SK-N-SH (cell line): ENCODE measurements around the gene ATP8B3. TPM values are rescaled to one million over a fixed set of nuclear protein-coding genes. Genes with fewer than 3 reads are reported as not detected.

ENCODE experiments used
- CTCF ChIA-PET: fragments of 300-600, 350-600 bp; formaldehyde crosslinking; extraction: SDS; loops from one replicate; lab custom pipeline; 2021; lab: Yijun Ruan, JAX
- POLR2A ChIA-PET: fragments of 350-600 bp; sonication (Branson Sonifier 250); formaldehyde crosslinking; extraction: SDS; loops from one replicate; lab custom pipeline; 2020; ENCODE audit warnings: antibody characterized with exemption, inconsistent platforms; lab: Yijun Ruan, JAX
- DNase-seq: peaks from one replicate; pipeline ENCODE4 v3.0.0; 2012
- H2AFZ ChIP-seq: fragments of 200-600 bp; sonication (generic); 2 replicates; pipeline ENCODE4 v1.8.1; 2016; ENCODE audit warnings: antibody characterized with exemption, mild to moderate bottlenecking, low read depth
- H3F3A ChIP-seq: fragments of 200-600 bp; sonication (generic); replicated peaks from 2 replicates; pipeline ENCODE3; 2016; ENCODE audit warnings: antibody characterized with exemption, mild to moderate bottlenecking; ENCODE audit not compliant: insufficient read depth
- H3K27ac ChIP-seq, 2 experiments: fragments of 200-500 bp in 1 of 2; fragments of 200-600 bp in 1 of 2; sonication (Bioruptor generic) in 1 of 2; sonication (generic), shearing (Covaris generic) in 1 of 2; 2 replicates each; pipeline versions ENCODE4 v1.5.1 to v1.6.1; 2014 to 2016; ENCODE audit warnings: low read depth in 2 of 2, inconsistent platforms in 1 of 2, low read length in 1 of 2, mild to moderate bottlenecking in 1 of 2, mixed read lengths in 1 of 2
- H3K27me3 ChIP-seq: fragments of 200-600 bp; sonication (generic), shearing (Covaris generic); 2 replicates; pipeline ENCODE4 v1.6.1; 2016; ENCODE audit warnings: mixed run types; ENCODE audit not compliant: insufficient read depth
- H3K36me3 ChIP-seq, 2 experiments: fragments of 200-500 bp in 1 of 2; fragments of 200-600 bp in 1 of 2; sonication (Bioruptor generic) in 1 of 2; sonication (generic) in 1 of 2; replicated peaks in 1 of 2; 2 replicates each; pipeline versions ENCODE3 to v1.5.1; 2014 to 2016; ENCODE audit warnings: low read length in 1 of 2, mild to moderate bottlenecking in 1 of 2; ENCODE audit not compliant: insufficient read depth in 2 of 2, control insufficient read depth in 1 of 2
- H3K4me1 ChIP-seq, 2 experiments: fragments of 200-500 bp in 1 of 2; fragments of 200-600 bp in 1 of 2; sonication (Bioruptor generic) in 1 of 2; sonication (generic), shearing (Covaris generic) in 1 of 2; 2 replicates each; pipeline versions ENCODE4 v1.5.1 to v1.6.1; 2014 to 2016; ENCODE audit warnings: low read depth in 1 of 2, low read length in 1 of 2, mixed run types in 1 of 2; ENCODE audit not compliant: insufficient read depth in 2 of 2, control insufficient read depth in 1 of 2
- H3K4me2 ChIP-seq: fragments of 200-600 bp; sonication (generic), shearing (Covaris generic); 2 replicates; pipeline ENCODE4 v1.6.1; 2017; ENCODE audit warnings: mixed run types
- H3K4me3 ChIP-seq, 2 experiments: fragments of 200-500 bp in 1 of 2; fragments of 200-600 bp in 1 of 2; sonication (Bioruptor generic) in 1 of 2; sonication (generic), shearing (Covaris generic) in 1 of 2; 2 replicates each; pipeline versions ENCODE4 v1.5.1 to v1.8.1; 2014 to 2016; ENCODE audit warnings: low read depth in 2 of 2, inconsistent platforms in 1 of 2, low read length in 1 of 2, mild to moderate bottlenecking in 1 of 2, mixed read lengths in 1 of 2, moderate library complexity in 1 of 2
- H3K79me2 ChIP-seq: fragments of 200-600 bp; sonication (generic); 2 replicates; pipeline ENCODE4 v1.8.1; 2017; ENCODE audit warnings: mild to moderate bottlenecking; ENCODE audit not compliant: insufficient read depth
- H3K9ac ChIP-seq: fragments of 200-600 bp; sonication (generic); 2 replicates; pipeline ENCODE4 v1.6.1; 2017; ENCODE audit warnings: mixed run types
- H3K9me2 ChIP-seq: fragments of 200-600 bp; sonication (generic); 2 replicates; pipeline ENCODE4 v1.6.1; 2017; ENCODE audit warnings: mixed run types
- H3K9me3 ChIP-seq: fragments of 200-600 bp; sonication (generic); 2 replicates; pipeline ENCODE4 v1.6.1; 2017; ENCODE audit warnings: mixed run types, mild to moderate bottlenecking, moderate library complexity
- H4K20me1 ChIP-seq: fragments of 200-600 bp; sonication (generic); 2 replicates; pipeline ENCODE4 v1.6.1; 2017; ENCODE audit warnings: mild to moderate bottlenecking, mixed run types; ENCODE audit not compliant: insufficient read depth
- CHD2 ChIP-seq: fragments of 150-350 bp; IDR thresholded peaks from 2 replicates; pipeline ENCODE4 v1.6.1; 2018; ENCODE audit warnings: low read length; ENCODE audit not compliant: partially characterized antibody
- ELF1 ChIP-seq: IDR thresholded peaks from 2 replicates; pipeline ENCODE4 v1.4.0; 2012
- EP300 ChIP-seq, 2 experiments: IDR thresholded peaks; 2 replicates each; pipeline versions ENCODE4 v1.4.0 to v1.6.1; 2012; ENCODE audit warnings: borderline replicate concordance in 1 of 2, low read depth in 1 of 2, low read length in 1 of 2
- EZH2phosphoT487 ChIP-seq: fragments of 200-600 bp; sonication (generic); IDR thresholded peaks from 2 replicates; pipeline ENCODE4 v1.6.1; 2017; ENCODE audit warnings: low read depth, mixed run types, mild to moderate bottlenecking, antibody characterized with exemption, moderate library complexity, borderline replicate concordance
- FOSL2 ChIP-seq: IDR thresholded peaks from 2 replicates; pipeline ENCODE4 v1.4.0; 2012; ENCODE audit warnings: low read depth, mild to moderate bottlenecking, moderate library complexity, borderline replicate concordance
- GATA2 ChIP-seq: sonication (generic); formaldehyde crosslinking; IDR thresholded peaks from 2 replicates; pipeline ENCODE4 v1.5.0; 2020; ENCODE audit warnings: mild to moderate bottlenecking, missing genetic modification reagents
- MEF2A ChIP-seq: IDR thresholded peaks from 2 replicates; pipeline ENCODE4 v1.4.0; 2012; ENCODE audit warnings: low read depth, borderline replicate concordance
- MXI1 ChIP-seq: IDR thresholded peaks from 2 replicates; pipeline ENCODE4 v1.6.1; 2012; ENCODE audit warnings: mild to moderate bottlenecking, low read depth, low read length, improper control_type of control experiment
- NRF1 ChIP-seq: IDR thresholded peaks from 2 replicates; pipeline ENCODE4 v1.6.1; 2012; ENCODE audit warnings: low read depth, mild to moderate bottlenecking, low read length
- RAD21 ChIP-seq: IDR thresholded peaks from 2 replicates; pipeline ENCODE4 v1.6.1; 2012; ENCODE audit warnings: mild to moderate bottlenecking, low read length
- RFX5 ChIP-seq: IDR thresholded peaks from 2 replicates; pipeline ENCODE4 v1.6.1; 2012; ENCODE audit warnings: mild to moderate bottlenecking, improper control_type of control experiment, low read length
- RXRA ChIP-seq: IDR thresholded peaks from 2 replicates; pipeline ENCODE4 v1.4.0; 2012; ENCODE audit warnings: low read depth, mild to moderate bottlenecking, borderline replicate concordance
- SIN3A ChIP-seq: IDR thresholded peaks from 2 replicates; pipeline ENCODE4 v1.6.1; 2012; ENCODE audit warnings: low read depth, mild to moderate bottlenecking, low read length, moderate library complexity, borderline replicate concordance
- SMC3 ChIP-seq: IDR thresholded peaks from 2 replicates; pipeline ENCODE4 v1.6.1; 2012; ENCODE audit warnings: low read depth, low read length, improper control_type of control experiment
- TCF12 ChIP-seq: IDR thresholded peaks from 2 replicates; pipeline ENCODE4 v1.4.0; 2012
- YY1 ChIP-seq: IDR thresholded peaks from 2 replicates; pipeline ENCODE4 v1.4.0; 2012; ENCODE audit warnings: low read depth, mild to moderate bottlenecking
- WGBS: methylation state at CpG from one replicate; pipeline ENCODE4 v1.1.6; 2017; ENCODE audit warnings: low lambda C conversion rate; 5-methylcytosine and 5-hydroxymethylcytosine counted together
- polyA plus RNA-seq, 3 experiments: library from polyadenylated mRNA; depleted of rRNA; stranded (reverse); fragments of >200 nt; gene quantifications; 2 replicates each; pipeline ENCODE4 v1.2.3, GENCODE V29; 2012
- TF ChIP-seq, protein P1 (sequence below): fragments of 200-600 bp; sonication (generic); IDR thresholded peaks from 2 replicates; pipeline ENCODE4 v1.6.1; 2017; ENCODE audit warnings: antibody characterized with exemption, mild to moderate bottlenecking, moderate library complexity
- TF ChIP-seq, protein P2 (sequence below): IDR thresholded peaks from 2 replicates; pipeline ENCODE4; 2012
- TF ChIP-seq, protein P3 (sequence below): IDR thresholded peaks from 2 replicates; pipeline ENCODE4 v1.4.0; 2012; ENCODE audit warnings: low read depth, borderline replicate concordance

ATP8B3 gene
- polyA plus RNA-seq, 1 of the 3 experiments (the other 2 are of a cell fraction) = 8.0 TPM

DNA sequence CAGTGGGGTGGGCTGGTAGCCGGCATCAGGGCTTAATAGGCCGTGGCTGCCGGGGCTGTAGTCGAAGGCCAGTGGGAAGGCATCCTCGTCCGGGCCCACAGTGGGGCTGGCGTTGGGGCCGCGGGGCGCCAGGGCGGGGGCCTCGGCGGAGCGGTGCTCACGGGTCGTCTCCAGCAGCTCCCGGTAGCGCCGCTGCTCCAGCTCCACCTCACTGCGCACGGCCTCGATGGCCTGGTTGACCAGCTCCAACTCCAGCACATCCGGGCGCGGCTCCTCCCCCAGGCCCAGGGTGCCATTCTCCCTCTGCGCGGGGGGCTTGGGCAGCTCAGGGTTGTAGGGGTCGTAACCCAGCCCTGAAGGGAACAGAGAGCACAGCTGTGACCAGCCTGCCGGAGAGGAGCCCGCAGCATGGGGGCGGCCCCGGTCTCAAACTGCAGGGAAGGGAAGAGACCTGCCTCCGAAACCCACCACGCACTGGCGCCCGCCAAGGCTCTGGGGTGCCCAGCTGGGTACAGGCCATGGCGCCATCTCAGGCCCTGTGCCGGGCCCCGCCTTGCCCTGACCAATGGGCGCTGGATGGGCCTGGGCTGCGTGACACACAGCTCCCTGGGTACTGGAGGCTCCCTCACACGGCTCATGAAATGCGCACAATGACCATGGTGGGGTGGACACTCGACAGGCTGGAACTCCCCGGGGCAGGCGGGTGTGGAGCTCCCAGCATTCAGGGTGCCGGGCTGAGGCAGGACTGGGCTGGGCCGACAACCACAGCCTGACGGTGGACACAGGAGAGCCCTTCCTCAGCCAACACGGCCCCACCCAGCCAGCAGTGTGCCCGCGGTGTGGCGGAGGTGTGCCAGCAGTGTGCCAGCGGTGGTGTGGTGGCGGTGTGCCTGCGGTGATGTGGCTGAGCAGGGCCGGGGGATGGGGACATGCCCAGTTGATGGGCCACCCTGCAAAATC, 16.5 kb upstream of the ATP8B3 start:
- peaks cover 40% of the 10 kb centered on the region for H4K20me1 ChIP-seq
- POLR2A ChIA-PET = interaction anchor here (0.8 to 1.1 kb wide), 2 partner anchors 11 to 188 kb away, joined by 3 read pairs; no protein-coding TSS in a partner anchor

More for the DNA sequence above, 16.5 kb upstream of the ATP8B3 start:
- CTCF ChIA-PET = interaction anchor here (0.9 to 8.1 kb wide), 7 partner anchors 10 to 282 kb away, joined by 3 to 188 read pairs (median 3); no protein-coding TSS in a partner anchor
- TF ChIP-seq TCF12 (no peak), YY1 (no peak), SIN3A (no peak), GATA2 (CRISPR knock-in tag) (no peak), EZH2phosphoT487 (no peak), MXI1 (no peak), EP300 (IDR thresholded peaks at IDR 0.05; ENCODE audit: borderline replicate concordance in 1 of 2, low read depth in 1 of 2, low read length in 1 of 2) (no peak), FOSL2 (no peak), NRF1 (no peak), CHD2 (no peak), RFX5 (no peak), RAD21 (no peak), RXRA (no peak), MEF2A (no peak), ELF1 (no peak), SMC3 (no peak)
- TF ChIP-seq, protein P1, sequence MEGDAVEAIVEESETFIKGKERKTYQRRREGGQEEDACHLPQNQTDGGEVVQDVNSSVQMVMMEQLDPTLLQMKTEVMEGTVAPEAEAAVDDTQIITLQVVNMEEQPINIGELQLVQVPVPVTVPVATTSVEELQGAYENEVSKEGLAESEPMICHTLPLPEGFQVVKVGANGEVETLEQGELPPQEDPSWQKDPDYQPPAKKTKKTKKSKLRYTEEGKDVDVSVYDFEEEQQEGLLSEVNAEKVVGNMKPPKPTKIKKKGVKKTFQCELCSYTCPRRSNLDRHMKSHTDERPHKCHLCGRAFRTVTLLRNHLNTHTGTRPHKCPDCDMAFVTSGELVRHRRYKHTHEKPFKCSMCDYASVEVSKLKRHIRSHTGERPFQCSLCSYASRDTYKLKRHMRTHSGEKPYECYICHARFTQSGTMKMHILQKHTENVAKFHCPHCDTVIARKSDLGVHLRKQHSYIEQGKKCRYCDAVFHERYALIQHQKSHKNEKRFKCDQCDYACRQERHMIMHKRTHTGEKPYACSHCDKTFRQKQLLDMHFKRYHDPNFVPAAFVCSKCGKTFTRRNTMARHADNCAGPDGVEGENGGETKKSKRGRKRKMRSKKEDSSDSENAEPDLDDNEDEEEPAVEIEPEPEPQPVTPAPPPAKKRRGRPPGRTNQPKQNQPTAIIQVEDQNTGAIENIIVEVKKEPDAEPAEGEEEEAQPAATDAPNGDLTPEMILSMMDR = no peak
- TF ChIP-seq, protein P2, sequence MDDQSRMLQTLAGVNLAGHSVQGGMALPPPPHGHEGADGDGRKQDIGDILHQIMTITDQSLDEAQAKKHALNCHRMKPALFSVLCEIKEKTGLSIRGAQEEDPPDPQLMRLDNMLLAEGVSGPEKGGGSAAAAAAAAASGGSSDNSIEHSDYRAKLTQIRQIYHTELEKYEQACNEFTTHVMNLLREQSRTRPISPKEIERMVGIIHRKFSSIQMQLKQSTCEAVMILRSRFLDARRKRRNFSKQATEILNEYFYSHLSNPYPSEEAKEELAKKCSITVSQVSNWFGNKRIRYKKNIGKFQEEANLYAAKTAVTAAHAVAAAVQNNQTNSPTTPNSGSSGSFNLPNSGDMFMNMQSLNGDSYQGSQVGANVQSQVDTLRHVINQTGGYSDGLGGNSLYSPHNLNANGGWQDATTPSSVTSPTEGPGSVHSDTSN = no peak
- TF ChIP-seq, protein P3, sequence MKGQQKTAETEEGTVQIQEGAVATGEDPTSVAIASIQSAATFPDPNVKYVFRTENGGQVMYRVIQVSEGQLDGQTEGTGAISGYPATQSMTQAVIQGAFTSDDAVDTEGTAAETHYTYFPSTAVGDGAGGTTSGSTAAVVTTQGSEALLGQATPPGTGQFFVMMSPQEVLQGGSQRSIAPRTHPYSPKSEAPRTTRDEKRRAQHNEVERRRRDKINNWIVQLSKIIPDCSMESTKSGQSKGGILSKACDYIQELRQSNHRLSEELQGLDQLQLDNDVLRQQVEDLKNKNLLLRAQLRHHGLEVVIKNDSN = no peak
- Histone ChIP-seq H3K36me3 (peaks cover 12 to 13% of the 10 kb centered on the region in 2 experiments), H3K27ac (no peak overlapping the region), H3K9ac (no peak overlapping the region), H3K27me3 (no peaks in the 10 kb centered on the region), H3K9me3 (no peaks in the 10 kb centered on the region), H3K4me2 (no peak overlapping the region), H3K4me3 (no peak overlapping the region), H3K4me1 (peaks cover 0 to 7% of the 10 kb centered on the region in 2 experiments; a peak in 1 of 4 replicates), H3K9me2 (no peaks in the 10 kb centered on the region), H2AFZ (no peak overlapping the region), H3K79me2 (peaks cover 59% of the 10 kb centered on the region), H3F3A (peaks cover 6% of the 10 kb centered on the region)
- DNase-seq = no peak
- WGBS = 96% methylated on average over 26 of the region's 57 CpGs
